B cell (primary cell): Measurements from ENCODE around the gene NDUFB7. TPM values are rescaled to one million over a fixed set of nuclear protein-coding genes. Genes with fewer than 3 reads are reported as not detected.

Source experiments
- ATAC-seq: fragments of 200-7000 bp; cut with Tn5 transposase; one replicate; pipeline ENCODE4 v1.10.0; 2021; ENCODE audit warnings: low read depth, mild to moderate bottlenecking, moderate number of reproducible peaks, moderate library complexity
- CTCF ChIA-PET: fragments of 350-600 bp; sonication (Branson Sonifier 250); formaldehyde crosslinking; loops from one replicate; lab custom pipeline; 2021; ENCODE audit warnings: antibody characterized with exemption, inconsistent platforms; lab: Charles Lee
- POLR2A ChIA-PET: fragments of 350-600 bp; sonication (Branson Sonifier 250); formaldehyde crosslinking; loops from one replicate; lab custom pipeline; 2021; ENCODE audit warnings: antibody characterized with exemption; lab: Charles Lee
- DNase-seq: peaks from one replicate; pipeline ENCODE4 v3.0.0; 2013
- H2AFZ ChIP-seq: 2 replicates; pipeline ENCODE4 v1.6.1; 2012; ENCODE audit warnings: mild to moderate bottlenecking, low read depth, low read length; ENCODE audit not compliant: insufficient read depth, poor library complexity, severe bottlenecking
- H3K27ac ChIP-seq, 2 donors: 1 replicate in 1 of 2; 2 replicates in 1 of 2; pipeline ENCODE4 v1.5.1; 2012 to 2013; ENCODE audit warnings: low read length in 2 of 2, mild to moderate bottlenecking in 2 of 2, moderate library complexity in 1 of 2
- H3K27me3 ChIP-seq, 4 experiments: fragments of 200-600 bp in 1 of 4; sonication (generic) in 1 of 4; replicated peaks in 1 of 4; 1 replicate in 2 of 4; 2 replicates in 2 of 4; pipeline versions ENCODE4 v1.6.1 to v1.7.0; 2013 to 2016; ENCODE audit warnings: low read length in 3 of 4, mild to moderate bottlenecking in 2 of 4, mixed read lengths in 1 of 4, moderate library complexity in 1 of 4; ENCODE audit not compliant: insufficient read depth in 4 of 4, control insufficient read depth in 3 of 4; ENCODE audit errors: control extremely low read depth in 1 of 4
- H3K36me3 ChIP-seq, 2 experiments: replicated peaks in 1 of 2; 1 replicate in 1 of 2; 2 replicates in 1 of 2; pipeline versions ENCODE4 v1.6.1 to v1.7.1; 2013; ENCODE audit warnings: low read length in 1 of 2; ENCODE audit not compliant: insufficient read depth in 2 of 2, control insufficient read depth in 1 of 2; ENCODE audit errors: control extremely low read depth in 1 of 2, extremely low read depth in 1 of 2
- H3K4me1 ChIP-seq, 2 donors: fragments of 200-600 bp in 1 of 2; sonication (generic) in 1 of 2; 1 replicate in 1 of 2; 2 replicates in 1 of 2; pipeline versions ENCODE4 v1.5.1 to v1.6.1; 2013 to 2017; ENCODE audit warnings: low read length in 2 of 2; ENCODE audit not compliant: control insufficient read depth in 2 of 2, insufficient read depth in 2 of 2
- H3K4me2 ChIP-seq: replicated peaks from 2 replicates; pipeline ENCODE3; 2012; ENCODE audit warnings: mild to moderate bottlenecking, low read depth, low read length; ENCODE audit not compliant: poor library complexity, severe bottlenecking
- H3K4me3 ChIP-seq, 5 experiments: fragments of 200-600 bp in 1 of 5; sonication (generic) in 1 of 5; 1 replicate in 3 of 5; 2 replicates in 2 of 5; pipeline versions ENCODE4 v1.5.1 to v1.7.0; 2011 to 2016; ENCODE audit warnings: low read length in 4 of 5, mild to moderate bottlenecking in 4 of 5, low read depth in 2 of 5, control low read depth in 1 of 5, moderate library complexity in 1 of 5; ENCODE audit not compliant: insufficient read depth in 1 of 5; ENCODE audit errors: control extremely low read depth in 1 of 5, extremely low read depth in 1 of 5
- H3K79me2 ChIP-seq: fragments of 200-600 bp; sonication (generic); one replicate; pipeline ENCODE4 v1.6.0; 2016; ENCODE audit warnings: low read length; ENCODE audit not compliant: control insufficient read depth, insufficient read depth
- H3K9ac ChIP-seq: fragments of 200-600 bp; sonication (generic); 2 replicates; pipeline ENCODE4 v1.6.1; 2017; ENCODE audit warnings: mild to moderate bottlenecking, low read length, moderate library complexity
- H3K9me3 ChIP-seq, 3 donors: one replicate each; pipeline versions ENCODE4 v1.6.1 to v1.7.1; 2013; ENCODE audit warnings: low read length in 2 of 3; ENCODE audit not compliant: control insufficient read depth in 2 of 3, insufficient read depth in 1 of 3; ENCODE audit errors: control extremely low read depth in 1 of 3
- H4K20me1 ChIP-seq: 2 replicates; pipeline ENCODE4 v1.6.0; 2012; ENCODE audit warnings: mild to moderate bottlenecking, low read length; ENCODE audit not compliant: insufficient read depth, control insufficient read depth, poor library complexity, severe bottlenecking
- H3K27ac Mint-ChIP-seq: one replicate; pipeline ENCODE4 v1.8.0; 2021; ENCODE audit warnings: mixed read lengths
- H3K27me3 Mint-ChIP-seq: one replicate; pipeline ENCODE4 v1.8.0; 2021; ENCODE audit warnings: mixed read lengths
- H3K4me1 Mint-ChIP-seq: one replicate; pipeline ENCODE4 v1.8.0; 2021; ENCODE audit warnings: mixed read lengths
- H3K4me3 Mint-ChIP-seq: one replicate; pipeline ENCODE4 v1.8.0; 2021; ENCODE audit warnings: mixed read lengths
- H3K9me3 Mint-ChIP-seq: one replicate; pipeline ENCODE4 v1.8.0; 2022; ENCODE audit warnings: mixed read lengths; ENCODE audit not compliant: insufficient read depth
- CTCF ChIP-seq: fragments of 200-600 bp; IDR thresholded peaks from one replicate; pipeline ENCODE4 v1.8.0; 2022; ENCODE audit warnings: antibody characterized with exemption, mild to moderate bottlenecking
- EZH2 ChIP-seq: IDR thresholded peaks from 2 replicates; pipeline ENCODE4 v1.6.1; 2012; ENCODE audit warnings: borderline replicate concordance, low read depth, mild to moderate bottlenecking, moderate library complexity, low read length; ENCODE audit not compliant: insufficient read depth, poor library complexity, severe bottlenecking
- WGBS: methylation state at CpG from one replicate; pipeline ENCODE4 v1.1.5; 2013; ENCODE audit warnings: missing lambda C conversion rate; ENCODE audit not compliant: insufficient coverage; 5-methylcytosine and 5-hydroxymethylcytosine counted together
- intact Hi-C: fragments of 100-400 bp; cut with micrococcal nuclease; formaldehyde crosslinking; loops from one replicate; pipeline ENCODE4 v1.10.0; 2022
- polyA plus RNA-seq: library from polyadenylated mRNA; depleted of rRNA; stranded (reverse); fragments of >200 nt; gene quantifications from 2 replicates; pipeline ENCODE4 v1.2.3, GENCODE V29; 2012
- total RNA-seq, 2 donors: library from RNA; stranded (reverse); fragments of 120-200 nt in 1 of 2; gene quantifications; 1 replicate in 1 of 2; 2 replicates in 1 of 2; pipeline versions ENCODE4 v1.2.3 to v1.2.4, GENCODE V29; 2013 to 2022

NDUFB7 gene
- total and polyA plus RNA-seq, 2 donors (not counting 1 experiment from before 2014, with no cell fraction given) = 71.5 to 168 TPM

- POLR2A ChIA-PET = interaction anchor here (0.6 kb wide), 1 partner anchor 26 kb away, joined by 6 read pairs; no protein-coding TSS in a partner anchor
- DNase-seq (peak; percentile 53), ATAC-seq (no peak)
- no peaks in the 10 kb centered on the region for H3K36me3 ChIP-seq
- no peaks in the 10 kb centered on the region for H3K27me3 ChIP-seq
- H3K79me2 ChIP-seq = peaks cover 51% of the 10 kb centered on the region
- CTCF ChIA-PET = interaction anchor here (2.9 kb wide), 1 partner anchor 105 kb away, joined by 23 read pairs; no protein-coding TSS in a partner anchor
- H3K4me1 ChIP-seq = peaks cover 53 to 74% of the 10 kb centered on the region in 2 donors
- H3K9me3 ChIP-seq = peaks cover 0 to 6% (median 0%) of the 10 kb centered on the region in 3 donors
- no peaks in the 10 kb centered on the region for H3K9me3 Mint-ChIP-seq
- peak overlapping the region; percentile 60 for H3K27ac Mint-ChIP-seq
- peaks cover 9% of the 10 kb centered on the region for H4K20me1 ChIP-seq
- H3K4me3 ChIP-seq = no peak overlapping the region
- H2AFZ ChIP-seq = no peak overlapping the region
- peak overlapping the region; percentile 16 for H3K4me3 Mint-ChIP-seq
- intact Hi-C loops = no loop called here
- no peak for TF ChIP-seq CTCF
- no peak for TF ChIP-seq EZH2
- WGBS = 0% methylated on average over 1 of the region's 6 CpGs
- H3K27ac ChIP-seq = peak overlapping the region in 1 of 2 donors; percentile 39
- H3K27me3 Mint-ChIP-seq = no peaks in the 10 kb centered on the region
- H3K4me2 ChIP-seq = peak overlapping the region; percentile 9
- H3K4me1 Mint-ChIP-seq = peaks cover 61% of the 10 kb centered on the region
- no peak overlapping the region for H3K9ac ChIP-seq
These were observed 8.9 kb upstream of the NDUFB7 start for GRCh38 chr19:14580623-14581237.

DNA sequence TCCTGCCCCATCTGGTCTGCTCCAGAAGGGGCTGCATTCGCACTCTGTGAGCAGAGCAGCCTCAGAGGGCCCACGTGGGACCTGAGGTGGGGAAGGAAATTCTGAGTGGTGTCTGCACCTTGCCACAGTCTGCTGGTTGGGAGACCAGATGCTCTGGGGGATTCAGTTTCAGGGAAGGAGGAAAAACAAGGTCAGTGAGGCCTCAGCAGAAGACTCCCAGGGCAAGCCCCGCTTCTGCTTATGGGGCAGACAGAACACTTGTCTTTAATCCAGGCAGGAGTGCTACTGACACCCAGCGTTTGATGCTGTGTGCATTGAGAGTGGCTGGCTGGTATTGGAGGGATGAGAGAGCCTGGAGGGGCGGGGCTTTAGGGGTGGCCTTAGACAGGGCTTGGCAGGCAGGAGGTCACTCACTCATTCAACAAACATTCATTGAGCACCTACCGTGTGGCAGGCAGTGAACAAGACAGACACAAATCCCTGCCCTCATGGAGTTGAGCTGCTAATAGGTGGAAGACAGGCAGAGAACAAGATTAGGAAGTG lies 6.1 kb upstream of the NDUFB7 start:
- Mint-ChIP-seq H3K27ac (peak overlapping the region; percentile 94), H3K27me3 (no peaks in the 10 kb centered on the region), H3K4me1 (peaks cover 58% of the 10 kb centered on the region), H3K4me3 (peak overlapping the region; percentile 74), H3K9me3 (no peaks in the 10 kb centered on the region)
- ChIA-PET CTCF (interaction anchor here (0.7 to 13.4 kb wide), 5 partner anchors 10 to 110 kb away, joined by 3 to 681 read pairs (median 4); partner anchors contain the start of gene ZNF333), POLR2A (interaction anchor here (0.7 kb wide), 1 partner anchor 18 kb away, joined by 9 read pairs; no protein-coding TSS in a partner anchor)
- DNase-seq (peak; percentile 75), ATAC-seq (peak; percentile 49)
- Histone ChIP-seq H3K27ac (peak overlapping the region; percentile 42 to 72), H3K4me1 (peaks cover 65 to 82% of the 10 kb centered on the region in 2 donors), H3K4me2 (peak overlapping the region; percentile 40), H3K36me3 (no peaks in the 10 kb centered on the region), H3K27me3 (no peaks in the 10 kb centered on the region), H2AFZ (no peak overlapping the region), H3K79me2 (peaks cover 27% of the 10 kb centered on the region), H3K9ac (no peak overlapping the region), H3K9me3 (peaks cover 0 to 6% (median 0%) of the 10 kb centered on the region in 3 donors), H3K4me3 (no peak overlapping the region), H4K20me1 (no peaks in the 10 kb centered on the region)
- TF ChIP-seq CTCF (no peak), EZH2 (no peak)
- intact Hi-C loops = loop anchor here (1.0 to 10.0 kb wide), 2 partner anchors 26 to 547 kb away; a partner anchor contains a TSS
- 10% methylated on average over 3 of the region's 6 CpGs for WGBS
